HepG2 (cell line): Measurements from ENCODE around the gene TBC1D14. TPM values are rescaled to one million over a fixed set of nuclear protein-coding genes. Genes with fewer than 3 reads are reported as not detected.

Experiments used
- IKZF1 ChIP-seq: fragments of 450-650 bp; IDR thresholded peaks from 2 replicates; pipeline ENCODE4 v1.7.1; 2016
- ISX ChIP-seq: sonication (generic); formaldehyde crosslinking; conservative IDR thresholded peaks from 2 replicates; pipeline ENCODE4 v1.5.0; 2020; ENCODE audit warnings: missing genetic modification reagents
- KLF6 ChIP-seq: IDR thresholded peaks from 2 replicates; pipeline ENCODE4 v1.8.0; 2016; ENCODE audit warnings: missing biosample characterization, missing genetic modification reagents
- MAFF ChIP-seq: IDR thresholded peaks from 2 replicates; pipeline ENCODE4 v1.6.1; 2011; ENCODE audit warnings: low read depth, low read length, improper control_type of control experiment
- NR2F1 ChIP-seq, 2 experiments: fragments of 450-650 bp in 1 of 2; formaldehyde crosslinking in 1 of 2; IDR thresholded peaks; 2 replicates each; pipeline versions ENCODE4 v1.5.0 to v1.6.1; 2016 to 2020; ENCODE audit warnings: mild to moderate bottlenecking in 1 of 2, missing compliant biosample characterization in 1 of 2, missing genetic modification reagents in 1 of 2, moderate library complexity in 1 of 2
- PHF20 ChIP-seq: sonication (generic); formaldehyde crosslinking; IDR thresholded peaks from 2 replicates; pipeline ENCODE4 v1.5.0; 2020; ENCODE audit warnings: mild to moderate bottlenecking, missing genetic modification reagents
- POGZ ChIP-seq: sonication (generic); formaldehyde crosslinking; IDR thresholded peaks from 2 replicates; pipeline ENCODE4 v1.4.0; 2020; ENCODE audit warnings: mild to moderate bottlenecking, missing genetic modification reagents
- RBAK ChIP-seq: sonication (generic); formaldehyde crosslinking; IDR thresholded peaks from 2 replicates; pipeline ENCODE4 v1.5.1; 2020; ENCODE audit warnings: mild to moderate bottlenecking, missing genetic modification reagents
- REPIN1 ChIP-seq: sonication (generic); formaldehyde crosslinking; IDR thresholded peaks from 2 replicates; pipeline ENCODE4 v1.8.0; 2022; ENCODE audit warnings: missing genetic modification reagents, low read depth, mild to moderate bottlenecking, borderline replicate concordance
- SRSF4 ChIP-seq: fragments of 200-400 bp; formaldehyde crosslinking; IDR thresholded peaks from one replicate; pipeline ENCODE4 v1.6.1; 2018; ENCODE audit warnings: mild to moderate bottlenecking, low read depth, low read length, moderate library complexity; ENCODE audit not compliant: poor library complexity, severe bottlenecking
- ZBTB7A ChIP-seq: sonication (generic); formaldehyde crosslinking; IDR thresholded peaks from 2 replicates; pipeline ENCODE4 v1.8.0; 2022; ENCODE audit warnings: mild to moderate bottlenecking, missing genetic modification reagents
- ZKSCAN1 ChIP-seq: fragments of 150-350 bp; IDR thresholded peaks from 2 replicates; pipeline ENCODE4 v1.6.1; 2014; ENCODE audit warnings: low read length
- ZNF205 ChIP-seq: IDR thresholded peaks from 2 replicates; pipeline ENCODE4 v1.6.1; 2018; ENCODE audit warnings: missing biosample characterization, missing genetic modification reagents
- ZNF3 ChIP-seq: IDR thresholded peaks from 2 replicates; pipeline ENCODE4 v1.7.0; 2017; ENCODE audit warnings: inconsistent platforms
- ZNF496 ChIP-seq: sonication (generic); formaldehyde crosslinking; IDR thresholded peaks from 2 replicates; pipeline ENCODE4 v1.8.1; 2023; ENCODE audit warnings: mild to moderate bottlenecking, moderate library complexity, missing genetic modification reagents; ENCODE audit not compliant: insufficient replicate concordance
- ZNF547 ChIP-seq: sonication (generic); formaldehyde crosslinking; IDR thresholded peaks from 2 replicates; pipeline ENCODE4 v1.5.1; 2020; ENCODE audit warnings: mild to moderate bottlenecking, missing genetic modification reagents
- ZNF646 ChIP-seq: sonication (generic); formaldehyde crosslinking; IDR thresholded peaks from 2 replicates; pipeline ENCODE4 v1.9.0; 2021; ENCODE audit warnings: mild to moderate bottlenecking, missing genetic modification reagents
- ZNF713 ChIP-seq: sonication (generic); formaldehyde crosslinking; IDR thresholded peaks from 2 replicates; pipeline ENCODE4 v1.4.0; 2020; ENCODE audit warnings: mild to moderate bottlenecking, missing genetic modification reagents
- ZNF740 ChIP-seq: sonication (generic); formaldehyde crosslinking; IDR thresholded peaks from 2 replicates; pipeline ENCODE4 v1.4.0; 2020; ENCODE audit warnings: missing genetic modification reagents
- ZNF782 ChIP-seq: sonication (generic); formaldehyde crosslinking; IDR thresholded peaks from 2 replicates; pipeline ENCODE4 v1.4.0; 2020; ENCODE audit warnings: missing genetic modification reagents, mild to moderate bottlenecking, borderline replicate concordance
- polyA plus RNA-seq, 8 experiments: library from polyadenylated mRNA; depleted of rRNA in 3 of 8; stranded (reverse) in 7 of 8; unstranded in 1 of 8; fragments of >200 nt; fragmentation: Illumina TruSeq in 4 of 8; extraction: Trizol in 4 of 8; gene quantifications; 2 replicates each; pipeline versions ENCODE4 v1.2.1 to v1.2.3, GENCODE V29; 2011 to 2016; ENCODE audit warnings: low read depth in 4 of 8, missing spikeins in 1 of 8, mixed read lengths in 1 of 8; ENCODE audit not compliant: insufficient read depth in 1 of 8
- total RNA-seq, 5 experiments: library from RNA; depleted of rRNA; stranded (reverse); fragments of >200 nt; fragmentation: Illumina TruSeq; extraction: Trizol; gene quantifications; 2 replicates each; pipeline ENCODE4 v1.2.3, GENCODE V29; 2016; ENCODE audit warnings: low read depth in 1 of 5
- TF ChIP-seq, protein P1 (sequence below): sonication (generic); formaldehyde crosslinking; IDR thresholded peaks from 2 replicates; pipeline ENCODE4 v1.8.1; 2023; ENCODE audit warnings: mild to moderate bottlenecking, inconsistent platforms, moderate library complexity, missing genetic modification reagents, borderline replicate concordance
- TF ChIP-seq, protein P2 (sequence below): IDR thresholded peaks from 2 replicates; pipeline ENCODE4 v1.6.1; 2016; ENCODE audit warnings: low read depth, control low read depth

The TBC1D14 gene
- total and polyA plus RNA-seq, 2 of the 13 experiments (the other 11 are each of a cell fraction or from before 2014, with no cell fraction given), result 29.5 to 46.5 TPM

DNA sequence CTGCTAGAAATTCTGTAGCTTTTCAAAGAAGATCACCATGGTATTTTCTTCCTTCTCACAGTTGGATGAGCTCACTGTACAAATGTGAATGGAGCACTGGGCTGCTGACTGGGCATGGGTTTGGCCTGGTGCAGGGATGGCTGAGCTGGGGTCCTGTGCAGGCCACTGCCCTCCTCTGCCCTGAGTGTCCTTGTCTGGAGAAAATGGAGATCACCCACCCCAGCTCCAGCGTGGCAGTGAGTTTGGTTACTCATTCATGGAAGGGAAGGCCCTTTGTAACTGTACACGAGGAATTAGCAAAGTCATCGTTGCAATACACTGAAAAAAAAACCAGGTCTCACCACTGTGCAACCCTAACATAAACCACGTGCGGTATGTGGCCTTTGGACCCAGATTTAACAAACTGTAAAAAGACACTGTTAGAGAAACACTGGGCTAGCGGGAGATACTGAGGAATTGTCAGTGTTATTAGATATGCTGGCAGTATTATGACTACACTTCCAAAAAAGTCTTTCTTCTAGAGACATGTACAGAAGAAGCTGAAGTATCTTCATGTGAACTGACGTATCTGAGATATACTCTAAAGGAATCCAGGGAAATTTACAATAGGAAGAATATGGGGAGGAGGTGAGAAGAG is 16.1 kb upstream of the TBC1D14 start (continued):
- TF ChIP-seq ZNF547 (CRISPR knock-in tag) (no peak; the same call in 1 of the 2 replicates), ISX (CRISPR knock-in tag) (no peak; the same call in 1 of the 2 replicates), ZNF782 (CRISPR knock-in tag) (no peak), ZKSCAN1 (no peak), ZNF205 (CRISPR knock-in tag) (peak; percentile 49; the same call in 1 of the 2 replicates), PHF20 (peak; percentile 55; the same call in 1 of the 2 replicates), ZNF646 (CRISPR knock-in tag) (no peak), SRSF4 (no peak), RBAK (CRISPR knock-in tag) (peak; percentile 41; the same call in 1 of the 2 replicates), ZBTB7A (CRISPR knock-in tag) (peak; percentile 83), ZNF496 (CRISPR knock-in tag) (no peak), IKZF1 (no peak), REPIN1 (CRISPR knock-in tag) (peak; percentile 92; the same call in 1 of the 2 replicates), MAFF (peak; percentile 93), ZNF740 (CRISPR knock-in tag) (no peak), NR2F1 (CRISPR knock-in tag; IDR thresholded peaks at IDR 0.05) (0 out of 4 replicates have a peak, but pooled peaks of 1 of the 2 experiments have one; percentile 32), ZNF3 (no peak), KLF6 (CRISPR knock-in tag) (peak; percentile 78; the same call in 1 of the 2 replicates), ZNF713 (CRISPR knock-in tag) (no peak), POGZ (CRISPR knock-in tag) (peak; percentile 61; the same call in 1 of the 2 replicates)
- TF ChIP-seq, protein P1, sequence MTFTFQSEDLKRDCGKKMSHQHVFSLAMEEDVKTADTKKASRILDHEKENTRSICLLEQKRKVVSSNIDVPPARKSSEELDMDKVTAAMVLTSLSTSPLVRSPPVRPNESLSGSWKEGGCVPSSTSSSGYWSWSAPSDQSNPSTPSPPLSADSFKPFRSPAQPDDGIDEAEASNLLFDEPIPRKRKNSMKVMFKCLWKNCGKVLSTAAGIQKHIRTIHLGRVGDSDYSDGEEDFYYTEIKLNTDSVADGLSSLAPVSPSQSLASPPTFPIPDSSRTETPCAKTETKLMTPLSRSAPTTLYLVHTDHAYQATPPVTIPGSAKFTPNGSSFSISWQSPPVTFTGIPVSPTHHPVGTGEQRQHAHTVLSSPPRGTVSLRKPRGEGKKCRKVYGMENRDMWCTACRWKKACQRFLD (CRISPR knock-in tag), result no peak
- TF ChIP-seq, protein P2, sequence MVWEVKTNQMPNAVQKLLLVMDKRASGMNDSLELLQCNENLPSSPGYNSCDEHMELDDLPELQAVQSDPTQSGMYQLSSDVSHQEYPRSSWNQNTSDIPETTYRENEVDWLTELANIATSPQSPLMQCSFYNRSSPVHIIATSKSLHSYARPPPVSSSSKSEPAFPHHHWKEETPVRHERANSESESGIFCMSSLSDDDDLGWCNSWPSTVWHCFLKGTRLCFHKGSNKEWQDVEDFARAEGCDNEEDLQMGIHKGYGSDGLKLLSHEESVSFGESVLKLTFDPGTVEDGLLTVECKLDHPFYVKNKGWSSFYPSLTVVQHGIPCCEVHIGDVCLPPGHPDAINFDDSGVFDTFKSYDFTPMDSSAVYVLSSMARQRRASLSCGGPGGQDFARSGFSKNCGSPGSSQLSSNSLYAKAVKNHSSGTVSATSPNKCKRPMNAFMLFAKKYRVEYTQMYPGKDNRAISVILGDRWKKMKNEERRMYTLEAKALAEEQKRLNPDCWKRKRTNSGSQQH (CRISPR knock-in tag), result peak; percentile 94
